Muscle of leg (tissue), 11 donors: ENCODE measurements around the gene SOWAHA. TPM values are rescaled to one million over a fixed set of nuclear protein-coding genes. Genes with fewer than 3 reads are reported as not detected.
A peak's percentile ranks its signal among the peaks of the same experiment; 100 is the strongest.

Experiments used
- DNase-seq: peaks from one replicate; pipeline ENCODE4 v3.0.0; 2013
- H3K27ac ChIP-seq: one replicate; pipeline ENCODE4 v1.5.1; 2013; ENCODE audit warnings: mild to moderate bottlenecking, low read length, control low read depth
- H3K27me3 ChIP-seq: one replicate; pipeline ENCODE4 v1.6.1; 2013; ENCODE audit warnings: low read length; ENCODE audit not compliant: control insufficient read depth, insufficient read depth
- H3K36me3 ChIP-seq: one replicate; pipeline ENCODE4 v1.6.1; 2013; ENCODE audit warnings: low read length; ENCODE audit not compliant: control insufficient read depth, insufficient read depth
- H3K4me1 ChIP-seq: one replicate; pipeline ENCODE4 v1.6.1; 2013; ENCODE audit warnings: low read length; ENCODE audit not compliant: control insufficient read depth, insufficient read depth
- H3K4me3 ChIP-seq: one replicate; pipeline ENCODE4 v1.5.1; 2013; ENCODE audit warnings: low read length, control low read depth
- H3K9me3 ChIP-seq: replicated peaks from 2 replicates; pipeline ENCODE4 v1.6.1; 2013; ENCODE audit warnings: low read depth, low read length; ENCODE audit not compliant: control insufficient read depth
- WGBS: methylation state at CpG from one replicate; pipeline ENCODE4 v1.1.5; 2013; ENCODE audit warnings: missing lambda C conversion rate; ENCODE audit not compliant: insufficient coverage; 5-methylcytosine and 5-hydroxymethylcytosine counted together
- polyA plus RNA-seq, 8 donors: library from polyadenylated mRNA; unstranded; fragments of 120-200 nt; gene quantifications; one replicate each; pipeline versions ENCODE4 v1.2.1 to v1.2.3, GENCODE V29; 2013; ENCODE audit warnings: inconsistent platforms in 1 of 8, low replicate concordance in 1 of 8; ENCODE audit not compliant: insufficient read length in 8 of 8, insufficient read depth in 1 of 8
- total RNA-seq: library from RNA; stranded (reverse); fragments of 120-200 nt; gene quantifications from one replicate; pipeline ENCODE4 v1.2.4, GENCODE V29; 2013

SOWAHA gene
- total and polyA plus RNA-seq, 9 donors = 0.04 to 2.5 (median 0.11) TPM; not detected in 1

- peak; percentile 85 for DNase-seq
- H3K9me3 ChIP-seq = no peaks in the 10 kb centered on the region
- peaks cover 51% of the 10 kb centered on the region for H3K4me1 ChIP-seq
- peak within 1 kb of the TSS; percentile 78 for H3K27ac ChIP-seq
- 2% methylated on average over 78 of the region's 82 CpGs for WGBS
- no peaks in the 10 kb centered on the region for H3K36me3 ChIP-seq
- peaks cover 15% of the 10 kb centered on the region for H3K27me3 ChIP-seq
- peak within 1 kb of the TSS; percentile 83 for H3K4me3 ChIP-seq
These were observed 35.7 kb upstream of the SOWAHA start, which contains the start of gene SEPTIN8 for GRCh38 chr5:132777209-132778069. Gene SEPTIN8 (minus strand): TSS chr5:132777239. CDS start chr5:132777137, 102 bp downstream.

GRCh38 chr5:132778129-132778528 lies 35.0 kb upstream of the SOWAHA start:
- 65% methylated on average over 4 of the region's 4 CpGs for WGBS
- H3K27me3 ChIP-seq = peaks cover 15% of the 10 kb centered on the region

GRCh38 chr5:132778856-132779255 lies 34.2 kb upstream of the SOWAHA start:
- Histone ChIP-seq H3K27ac (no peak overlapping the region), H3K9me3 (no peaks in the 10 kb centered on the region), H3K4me1 (peaks cover 37% of the 10 kb centered on the region), H3K27me3 (peaks cover 15% of the 10 kb centered on the region), H3K36me3 (no peaks in the 10 kb centered on the region), H3K4me3 (no peak overlapping the region)
- WGBS = 100% methylated on average over 1 of the region's 5 CpGs
- DNase-seq = no peak

More at GRCh38 chr5:132778129-132778528, 35.0 kb upstream of the SOWAHA start:
- DNase-seq = no peak
- Histone ChIP-seq H3K9me3 (no peaks in the 10 kb centered on the region), H3K27ac (no peak overlapping the region), H3K4me3 (peak overlapping the region; percentile 83), H3K4me1 (peaks cover 45% of the 10 kb centered on the region), H3K36me3 (no peaks in the 10 kb centered on the region)

- no peak overlapping the region for H3K27ac ChIP-seq
- H3K4me3 ChIP-seq = no peak overlapping the region
- DNase-seq = peak; percentile 41
- H3K9me3 ChIP-seq = no peaks in the 10 kb centered on the region
- 88% methylated on average over 2 of the region's 3 CpGs for WGBS
- no peaks in the 10 kb centered on the region for H3K36me3 ChIP-seq
- peaks cover 15% of the 10 kb centered on the region for H3K27me3 ChIP-seq
- H3K4me1 ChIP-seq = peaks cover 26% of the 10 kb centered on the region
These were observed 33.1 kb upstream of the SOWAHA start for GRCh38 chr5:132779961-132780360.

GRCh38 chr5:132780577-132780976 lies 32.5 kb upstream of the SOWAHA start:
- peaks cover 23% of the 10 kb centered on the region for H3K4me1 ChIP-seq
- H3K27ac ChIP-seq = no peak overlapping the region
- no CpG with 5 or more reads among the region's 1 CpG for WGBS
- no peaks in the 10 kb centered on the region for H3K36me3 ChIP-seq
- DNase-seq = no peak
- H3K9me3 ChIP-seq = no peaks in the 10 kb centered on the region
- peaks cover 15% of the 10 kb centered on the region for H3K27me3 ChIP-seq
- H3K4me3 ChIP-seq = no peak overlapping the region

- no CpG with 5 or more reads among the region's 4 CpGs for WGBS
- Histone ChIP-seq H3K4me1 (peaks cover 21% of the 10 kb centered on the region), H3K4me3 (no peak overlapping the region), H3K9me3 (no peaks in the 10 kb centered on the region), H3K27ac (no peak overlapping the region), H3K36me3 (no peaks in the 10 kb centered on the region), H3K27me3 (peaks cover 15% of the 10 kb centered on the region)
- no peak for DNase-seq
These were observed 32.1 kb upstream of the SOWAHA start for GRCh38 chr5:132781029-132781428.

- H3K27me3 ChIP-seq = peaks cover 14% of the 10 kb centered on the region
- no peaks in the 10 kb centered on the region for H3K9me3 ChIP-seq
- H3K27ac ChIP-seq = no peak overlapping the region
- H3K4me3 ChIP-seq = no peak overlapping the region
- WGBS = 100% methylated on average over 1 of the region's 4 CpGs
- peak; percentile 48 for DNase-seq
- H3K36me3 ChIP-seq = no peaks in the 10 kb centered on the region
- H3K4me1 ChIP-seq = peaks cover 17% of the 10 kb centered on the region
These were observed 31.0 kb upstream of the SOWAHA start for GRCh38 chr5:132782101-132782500.

GRCh38 chr5:132785365-132785764 lies 27.7 kb upstream of the SOWAHA start:
- Histone ChIP-seq H3K27me3 (peaks cover 6% of the 10 kb centered on the region), H3K4me1 (peaks cover 7% of the 10 kb centered on the region), H3K27ac (no peak overlapping the region), H3K36me3 (no peaks in the 10 kb centered on the region), H3K9me3 (no peaks in the 10 kb centered on the region), H3K4me3 (no peak overlapping the region)
- WGBS = 8% methylated on average over 2 of the region's 5 CpGs
- DNase-seq = peak; percentile 77

GRCh38 chr5:132785864-132786263 lies 27.2 kb upstream of the SOWAHA start:
- no peak overlapping the region for H3K4me3 ChIP-seq
- peaks cover 6% of the 10 kb centered on the region for H3K27me3 ChIP-seq
- peaks cover 7% of the 10 kb centered on the region for H3K4me1 ChIP-seq
- H3K27ac ChIP-seq = no peak overlapping the region
- H3K36me3 ChIP-seq = no peaks in the 10 kb centered on the region
- no peaks in the 10 kb centered on the region for H3K9me3 ChIP-seq
- no peak for DNase-seq
- 83% methylated on average over 2 of the region's 4 CpGs for WGBS

- DNase-seq = no peak
- Histone ChIP-seq H3K27ac (no peak overlapping the region), H3K4me1 (peaks cover 4% of the 10 kb centered on the region), H3K36me3 (no peaks in the 10 kb centered on the region), H3K4me3 (no peak overlapping the region), H3K27me3 (peaks cover 2% of the 10 kb centered on the region), H3K9me3 (no peaks in the 10 kb centered on the region)
- 83% methylated on average over 1 of the region's 1 CpG for WGBS
These were observed 26.0 kb upstream of the SOWAHA start for GRCh38 chr5:132787076-132787475.
